ENCODE results near the gene UTP25.

UTP25 gene

GRCh38 chr1:209797978-209798639 is 29.7 kb upstream of the UTP25 start:
- ChIA-PET POLR2A (no interaction called here), CTCF (no interaction called here)
- TF ChIP-seq TARDBP (IDR thresholded peaks at IDR 0.05), result no peak
- no peak for DNase-seq (ENCODE audit: extremely low spot score)

GRCh38 chr1:209800984-209801834 is 26.6 kb upstream of the UTP25 start:
- CTCF ChIA-PET, result no interaction called here
- DNase-seq (ENCODE audit: extremely low spot score), result no peak
- POLR2A ChIA-PET, result interaction anchor here (0.9 to 1.6 kb wide), 3 partner anchors 17 to 38 kb away, joined by 4 to 6 read pairs (median 5); partner anchors contain the start of gene C1orf74
- TF ChIP-seq FOXM1 (IDR thresholded peaks at IDR 0.05; ENCODE audit: borderline replicate concordance), result no peak
- TF ChIP-seq FOXK2 (IDR thresholded peaks at IDR 0.05), result no peak
- TF ChIP-seq SUZ12 (IDR thresholded peaks at IDR 0.05), result no peak
- TF ChIP-seq BHLHE40 (IDR thresholded peaks at IDR 0.05; ENCODE audit: borderline replicate concordance), result no peak
- TF ChIP-seq FOXA1 (IDR thresholded peaks at IDR 0.05), result no peak
- no peak for TF ChIP-seq CTBP1 (IDR thresholded peaks at IDR 0.05; ENCODE audit: borderline replicate concordance)
- no peak for TF ChIP-seq L3MBTL2 (conservative IDR thresholded peaks at IDR 0.05)
- no peak for TF ChIP-seq HDGF (IDR thresholded peaks at IDR 0.05; ENCODE audit: borderline replicate concordance)
- TF ChIP-seq SP1 (IDR thresholded peaks at IDR 0.05), result no peak
- TF ChIP-seq ARNT (IDR thresholded peaks at IDR 0.05), result no peak
- TF ChIP-seq LEF1 (IDR thresholded peaks at IDR 0.05; ENCODE audit: borderline replicate concordance), result no peak
- no peak for TF ChIP-seq TARDBP (IDR thresholded peaks at IDR 0.05)
- no peak for TF ChIP-seq ZNF384 (IDR thresholded peaks at IDR 0.05)
- no peak for TF ChIP-seq ELF4 (IDR thresholded peaks at IDR 0.05)
- TF ChIP-seq NFRKB (IDR thresholded peaks at IDR 0.05), result no peak
- no peak for TF ChIP-seq PKNOX1 (IDR thresholded peaks at IDR 0.05)

GRCh38 chr1:209802117-209802779 is 25.5 kb upstream of the UTP25 start:
- CTCF ChIA-PET, result no interaction called here
- no peak for DNase-seq (ENCODE audit: extremely low spot score)
- no peak for TF ChIP-seq FOXK2 (IDR thresholded peaks at IDR 0.05)
- POLR2A ChIA-PET, result interaction anchor here (1.3 to 1.6 kb wide), 3 partner anchors 18 to 37 kb away, joined by 5 to 6 read pairs (median 5); partner anchors contain the start of genes C1orf74 and UTP25

- POLR2A ChIA-PET, result interaction anchor here (1.3 kb wide), 1 partner anchor 25 kb away, joined by 5 read pairs; the partner anchor contains the start of gene UTP25
- CTCF ChIA-PET, result no interaction called here
- TF ChIP-seq ELF4 (IDR thresholded peaks at IDR 0.05), result no peak
These were observed 25.0 kb upstream of the UTP25 start for GRCh38 chr1:209802780-209803152.

GRCh38 chr1:209803568-209803967 is 24.2 kb upstream of the UTP25 start:
- TF ChIP-seq FOXM1 (IDR thresholded peaks at IDR 0.05; ENCODE audit: borderline replicate concordance) (no peak), BHLHE40 (IDR thresholded peaks at IDR 0.05; ENCODE audit: borderline replicate concordance) (no peak), LEF1 (IDR thresholded peaks at IDR 0.05; ENCODE audit: borderline replicate concordance) (no peak), ZNF384 (IDR thresholded peaks at IDR 0.05) (no peak), TARDBP (IDR thresholded peaks at IDR 0.05) (no peak), SUZ12 (IDR thresholded peaks at IDR 0.05) (no peak)
- DNase-seq (ENCODE audit: extremely low spot score), result no peak
- CTCF ChIA-PET, result no interaction called here
- POLR2A ChIA-PET, result interaction anchor here (0.7 kb wide), 1 partner anchor 19 kb away, joined by 3 read pairs; the partner anchor contains the start of gene C1orf74

More at GRCh38 chr1:209802780-209803152, 25.0 kb upstream of the UTP25 start:
- DNase-seq (ENCODE audit: extremely low spot score), result no peak

GRCh38 chr1:209805341-209805781 is 22.4 kb upstream of the UTP25 start:
- no peak for DNase-seq (ENCODE audit: extremely low spot score)
- TF ChIP-seq PKNOX1 (IDR thresholded peaks at IDR 0.05) (no peak), ELF4 (IDR thresholded peaks at IDR 0.05) (no peak), SUZ12 (IDR thresholded peaks at IDR 0.05) (no peak), ZNF384 (IDR thresholded peaks at IDR 0.05) (no peak), NFRKB (IDR thresholded peaks at IDR 0.05) (no peak), L3MBTL2 (conservative IDR thresholded peaks at IDR 0.05) (no peak), HDGF (IDR thresholded peaks at IDR 0.05; ENCODE audit: borderline replicate concordance) (no peak)
- ChIA-PET POLR2A (interaction anchor here (1.1 kb wide), 1 partner anchor 10 kb away, joined by 3 read pairs; no protein-coding TSS in a partner anchor), CTCF (no interaction called here)

All from HEK293T (cell line).